Natural killer cell (primary cell): ENCODE results near the gene NRAP. TPM values are rescaled to one million over a fixed set of nuclear protein-coding genes. Genes with fewer than 3 reads are reported as not detected.

Source experiments
- ATAC-seq, 3 donors: fragments of 150-1000 bp in 2 of 3; fragments of 200-7000 bp in 1 of 3; cut with Tn5 transposase; 1 replicate in 1 of 3; 2 replicates in 2 of 3; pipeline ENCODE4 v1.10.0; 2021; ENCODE audit warnings: mild to moderate bottlenecking in 2 of 3, moderate library complexity in 2 of 3
- DNase-seq, 2 donors: peaks; one replicate each; pipeline versions ENCODE4 v3.0.0 to v3.0.0-alpha.2; 2013 to 2021; ENCODE audit warnings: mixed read lengths in 1 of 2
- H3K27ac ChIP-seq: one replicate; pipeline ENCODE4 v1.5.1; 2013; ENCODE audit warnings: mild to moderate bottlenecking, low read length
- H3K27me3 ChIP-seq: one replicate; pipeline ENCODE4 v1.6.1; 2013; ENCODE audit warnings: low read length; ENCODE audit not compliant: control insufficient read depth, insufficient read depth
- H3K36me3 ChIP-seq: one replicate; pipeline ENCODE4 v1.6.1; 2013; ENCODE audit warnings: low read length; ENCODE audit not compliant: control insufficient read depth, insufficient read depth
- H3K4me1 ChIP-seq: one replicate; pipeline ENCODE4 v1.6.1; 2013; ENCODE audit warnings: low read length; ENCODE audit not compliant: control insufficient read depth, insufficient read depth
- H3K4me3 ChIP-seq: one replicate; pipeline ENCODE4 v1.5.1; 2013; ENCODE audit warnings: low read length
- H3K9me3 ChIP-seq: one replicate; pipeline ENCODE4 v1.6.1; 2013; ENCODE audit warnings: low read length; ENCODE audit not compliant: control insufficient read depth, insufficient read depth
- H3K27ac Mint-ChIP-seq, 2 donors: one replicate each; pipeline ENCODE4 v1.8.0; 2022; ENCODE audit warnings: mild to moderate bottlenecking in 2 of 2, mixed read lengths in 2 of 2, moderate library complexity in 1 of 2
- H3K27me3 Mint-ChIP-seq, 2 donors: one replicate each; pipeline ENCODE4 v1.8.0; 2022; ENCODE audit warnings: low read depth in 2 of 2, mixed read lengths in 2 of 2
- H3K36me3 Mint-ChIP-seq: one replicate; pipeline ENCODE4 v1.8.0; 2022; ENCODE audit warnings: mixed read lengths
- H3K4me1 Mint-ChIP-seq, 2 donors: one replicate each; pipeline ENCODE4 v1.8.0; 2022; ENCODE audit warnings: mixed read lengths in 2 of 2
- H3K4me3 Mint-ChIP-seq: one replicate; pipeline ENCODE4 v1.8.0; 2022; ENCODE audit warnings: mild to moderate bottlenecking, moderate library complexity, mixed read lengths
- H3K9me3 Mint-ChIP-seq, 2 donors: one replicate each; pipeline ENCODE4 v1.8.0; 2022; ENCODE audit warnings: mixed read lengths in 2 of 2
- WGBS: methylation state at CpG from one replicate; pipeline ENCODE4 v1.1.7; 2013; ENCODE audit warnings: missing lambda C conversion rate; ENCODE audit not compliant: insufficient coverage; 5-methylcytosine and 5-hydroxymethylcytosine counted together
- intact Hi-C: fragments of 100-400 bp; cut with micrococcal nuclease; formaldehyde crosslinking; loops from one replicate; pipeline ENCODE4 v1.14.2; 2022
- total RNA-seq, 4 donors: library from RNA; stranded (reverse); fragments of 120-200 nt in 1 of 4; gene quantifications; one replicate each; pipeline versions ENCODE4 v1.2.3 to v1.2.4, GENCODE V29; 2013 to 2022
- TF ChIP-seq, protein P1 (sequence below): fragments of 200-600 bp; IDR thresholded peaks from one replicate; pipeline ENCODE4 v1.8.0; 2022; ENCODE audit warnings: antibody characterized with exemption

Gene NRAP
- total RNA-seq, 3 donors from 2014 or later (not counting 1 experiment from before 2014, with no cell fraction given), result not detected

DNA sequence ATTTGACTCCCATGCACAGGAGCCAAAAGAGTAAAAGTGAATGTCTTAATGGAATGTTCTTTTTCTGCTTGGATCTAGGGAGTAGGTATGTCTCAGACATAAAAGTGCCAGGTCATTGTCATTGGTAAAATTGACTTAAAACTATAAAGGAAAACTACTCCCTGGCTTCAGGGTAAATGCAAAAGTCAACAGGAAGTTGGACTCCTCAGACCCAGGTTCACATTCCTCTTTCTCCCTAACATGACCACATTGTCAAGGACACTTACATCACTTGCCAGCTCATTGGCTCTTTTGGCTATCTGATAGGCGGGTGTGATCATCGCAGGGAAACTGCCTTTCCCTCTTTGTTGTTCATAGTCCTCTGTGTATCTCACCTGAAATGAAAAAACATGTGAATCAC, 13.7 kb downstream of the NRAP start:
- Mint-ChIP-seq H3K27ac (no peak overlapping the region), H3K36me3 (no peaks in the 10 kb centered on the region), H3K4me1 (no peaks in the 10 kb centered on the region), H3K27me3 (peaks cover 18 to 47% of the 10 kb centered on the region in 2 donors), H3K9me3 (no peaks in the 10 kb centered on the region), H3K4me3 (no peak overlapping the region)
- H3K27ac ChIP-seq, result no peak overlapping the region
- no peak for DNase-seq
- no peak overlapping the region for H3K4me3 ChIP-seq
- TF ChIP-seq, protein P1, sequence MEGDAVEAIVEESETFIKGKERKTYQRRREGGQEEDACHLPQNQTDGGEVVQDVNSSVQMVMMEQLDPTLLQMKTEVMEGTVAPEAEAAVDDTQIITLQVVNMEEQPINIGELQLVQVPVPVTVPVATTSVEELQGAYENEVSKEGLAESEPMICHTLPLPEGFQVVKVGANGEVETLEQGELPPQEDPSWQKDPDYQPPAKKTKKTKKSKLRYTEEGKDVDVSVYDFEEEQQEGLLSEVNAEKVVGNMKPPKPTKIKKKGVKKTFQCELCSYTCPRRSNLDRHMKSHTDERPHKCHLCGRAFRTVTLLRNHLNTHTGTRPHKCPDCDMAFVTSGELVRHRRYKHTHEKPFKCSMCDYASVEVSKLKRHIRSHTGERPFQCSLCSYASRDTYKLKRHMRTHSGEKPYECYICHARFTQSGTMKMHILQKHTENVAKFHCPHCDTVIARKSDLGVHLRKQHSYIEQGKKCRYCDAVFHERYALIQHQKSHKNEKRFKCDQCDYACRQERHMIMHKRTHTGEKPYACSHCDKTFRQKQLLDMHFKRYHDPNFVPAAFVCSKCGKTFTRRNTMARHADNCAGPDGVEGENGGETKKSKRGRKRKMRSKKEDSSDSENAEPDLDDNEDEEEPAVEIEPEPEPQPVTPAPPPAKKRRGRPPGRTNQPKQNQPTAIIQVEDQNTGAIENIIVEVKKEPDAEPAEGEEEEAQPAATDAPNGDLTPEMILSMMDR, result no peak
- intact Hi-C loops, result no loop called here
- no peaks in the 10 kb centered on the region for H3K36me3 ChIP-seq
- ATAC-seq, result no peak
- H3K4me1 ChIP-seq, result no peaks in the 10 kb centered on the region
- H3K9me3 ChIP-seq, result no peaks in the 10 kb centered on the region
- H3K27me3 ChIP-seq, result no peaks in the 10 kb centered on the region
- 97% methylated on average over 2 of the region's 2 CpGs for WGBS

DNA sequence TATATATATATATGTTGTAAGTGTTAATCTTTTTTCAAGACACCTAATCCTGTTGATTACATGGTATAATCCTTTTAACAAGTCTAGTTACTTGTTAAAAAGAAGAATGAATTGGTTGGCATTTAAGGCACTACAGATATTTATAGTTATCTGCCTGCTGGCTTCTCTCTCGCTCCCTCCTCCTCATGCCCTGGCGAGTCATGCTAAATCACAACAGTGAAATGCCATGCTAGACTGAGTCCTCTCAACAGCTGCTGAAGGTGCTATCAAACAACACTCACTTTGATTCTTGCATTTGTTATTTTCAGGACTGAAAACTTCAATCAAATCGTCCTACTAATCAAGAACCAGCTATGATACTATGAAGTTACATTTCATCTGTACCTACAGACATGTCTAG, 15.4 kb downstream of the NRAP start:
- ATAC-seq (no peak), DNase-seq (no peak)
- no peaks in the 10 kb centered on the region for H3K36me3 Mint-ChIP-seq
- Histone ChIP-seq H3K36me3 (no peaks in the 10 kb centered on the region), H3K4me3 (no peak overlapping the region), H3K27me3 (no peaks in the 10 kb centered on the region), H3K27ac (no peak overlapping the region), H3K4me1 (no peaks in the 10 kb centered on the region), H3K9me3 (no peaks in the 10 kb centered on the region)
- 84% methylated on average over 2 of the region's 3 CpGs for WGBS
- TF ChIP-seq, protein P1, result no peak
- H3K9me3 Mint-ChIP-seq, result no peaks in the 10 kb centered on the region
- H3K4me3 Mint-ChIP-seq, result no peak overlapping the region
- H3K27me3 Mint-ChIP-seq, result peaks cover 9 to 42% of the 10 kb centered on the region in 2 donors
- intact Hi-C loops, result no loop called here
- no peaks in the 10 kb centered on the region for H3K4me1 Mint-ChIP-seq
- H3K27ac Mint-ChIP-seq, result no peak overlapping the region

DNA sequence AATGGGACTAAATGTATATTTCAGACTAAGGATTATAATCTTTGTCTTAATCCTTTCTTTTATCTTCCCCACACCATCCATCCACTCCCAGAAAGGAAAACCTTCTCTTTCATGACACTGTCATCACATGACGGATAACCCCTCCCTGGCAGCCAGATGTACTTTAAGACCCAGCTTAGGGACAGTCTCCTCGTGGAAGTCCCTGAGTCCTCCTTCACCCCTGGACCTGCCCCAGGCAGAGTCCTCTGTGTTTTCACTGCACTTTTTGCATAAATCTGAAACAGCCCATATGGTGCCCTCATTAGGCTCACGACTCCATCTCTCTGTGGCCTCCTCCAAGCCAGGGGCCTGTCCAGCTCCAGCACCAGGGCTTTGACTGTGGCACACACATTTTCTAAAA, 16.0 kb downstream of the NRAP start:
- H3K9me3 Mint-ChIP-seq, result no peaks in the 10 kb centered on the region
- Histone ChIP-seq H3K4me1 (no peaks in the 10 kb centered on the region), H3K9me3 (no peaks in the 10 kb centered on the region), H3K27ac (no peak overlapping the region), H3K4me3 (no peak overlapping the region), H3K36me3 (no peaks in the 10 kb centered on the region), H3K27me3 (no peaks in the 10 kb centered on the region)
- TF ChIP-seq, protein P1, result no peak
- peaks cover 11 to 43% of the 10 kb centered on the region in 2 donors for H3K27me3 Mint-ChIP-seq
- DNase-seq, result no peak
- WGBS, result 80% methylated on average over 3 of the region's 3 CpGs
- intact Hi-C loops, result no loop called here
- ATAC-seq, result no peak
- H3K27ac Mint-ChIP-seq, result no peak overlapping the region
- no peaks in the 10 kb centered on the region for H3K36me3 Mint-ChIP-seq
- no peaks in the 10 kb centered on the region for H3K4me1 Mint-ChIP-seq
- no peak overlapping the region for H3K4me3 Mint-ChIP-seq

DNA sequence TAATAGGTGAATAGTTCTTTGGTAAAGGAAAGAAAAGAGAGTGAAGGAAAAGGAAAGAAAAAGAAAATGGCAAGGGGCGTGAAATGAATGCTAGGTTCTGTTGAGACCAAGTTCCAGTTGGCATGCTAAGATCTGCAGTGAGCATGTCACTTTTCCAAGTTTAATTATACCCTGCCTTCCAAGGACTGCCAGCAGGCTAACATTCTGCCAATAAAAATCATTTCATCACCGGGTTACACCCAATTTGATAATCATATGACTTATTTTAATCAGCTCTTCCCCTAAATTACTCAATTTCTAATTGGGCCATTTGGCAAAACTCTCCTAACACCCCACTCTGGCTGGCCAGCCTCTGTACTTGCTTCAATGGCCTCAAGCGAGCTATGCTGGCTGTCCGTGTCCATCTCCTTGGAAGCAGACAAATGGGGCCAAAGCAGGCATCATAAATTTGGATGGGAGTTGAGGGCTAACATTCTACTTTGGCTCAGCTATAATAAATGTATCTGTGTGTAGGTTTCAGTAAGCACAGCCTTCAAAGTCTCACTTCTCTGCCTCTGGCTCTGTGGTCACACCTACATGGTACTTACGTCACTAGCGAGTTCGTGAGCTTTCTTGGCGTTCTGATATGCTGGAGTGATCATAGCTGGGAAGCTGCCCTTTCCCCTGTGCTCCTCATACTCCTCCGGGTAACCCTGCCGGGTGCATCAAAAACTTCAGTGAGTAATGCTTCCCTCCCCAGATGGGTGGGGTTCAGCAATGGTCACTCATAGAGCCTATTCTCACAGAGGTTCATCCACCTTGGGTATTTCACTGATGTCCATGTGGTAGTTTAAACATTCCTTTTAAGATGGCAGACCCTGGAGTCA, 17.3 kb downstream of the NRAP start:
- no peak overlapping the region for H3K4me3 Mint-ChIP-seq
- Histone ChIP-seq H3K4me1 (no peaks in the 10 kb centered on the region), H3K27me3 (no peaks in the 10 kb centered on the region), H3K4me3 (no peak overlapping the region), H3K9me3 (no peaks in the 10 kb centered on the region), H3K27ac (no peak overlapping the region), H3K36me3 (no peaks in the 10 kb centered on the region)
- H3K36me3 Mint-ChIP-seq, result no peaks in the 10 kb centered on the region
- TF ChIP-seq, protein P1, result no peak
- DNase-seq (no peak), ATAC-seq (no peak)
- peaks cover 12 to 51% of the 10 kb centered on the region in 2 donors for H3K27me3 Mint-ChIP-seq
- no peaks in the 10 kb centered on the region for H3K9me3 Mint-ChIP-seq
- H3K27ac Mint-ChIP-seq, result no peak overlapping the region
- WGBS, result 91% methylated on average over 10 of the region's 10 CpGs
- no peaks in the 10 kb centered on the region for H3K4me1 Mint-ChIP-seq
- intact Hi-C loops, result no loop called here
